ENCODE results near the gene SNX18.

DNA sequence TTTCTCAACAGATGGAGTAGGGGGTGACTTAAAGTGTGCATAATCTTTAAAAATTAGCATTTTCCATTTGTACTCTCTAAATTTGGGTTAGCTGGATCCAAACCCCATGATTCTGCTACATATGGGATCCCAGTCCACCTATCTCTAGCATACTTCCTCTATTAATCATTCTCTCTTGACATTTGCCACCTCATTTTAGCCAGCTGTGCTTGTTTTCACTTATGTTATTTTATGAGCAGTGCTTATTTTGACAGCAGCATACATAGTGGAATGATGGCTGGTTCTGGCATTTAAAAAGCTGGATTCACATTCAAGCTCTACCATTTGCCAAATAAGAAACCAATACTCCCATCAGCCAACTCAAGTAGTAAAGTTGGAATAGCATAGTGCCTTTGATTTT lies 22.5 kb upstream of the SNX18 start:
- no peak for TF ChIP-seq SMC3 (IDR thresholded peaks at IDR 0.05; ENCODE audit: low read depth, low read length)
- TF ChIP-seq CTCF (conservative IDR thresholded peaks at IDR 0.05; ENCODE audit: low read depth, low read length), result no peak
